Stimulated activated CD8-positive, alpha-beta memory T cell treated with anti-CD3 and anti-CD28 coated beads, Interleukin-15, amount 100 ng/mL, for 4 hours (primary cell): Measurements from ENCODE around the gene MACROH2A1.

Source experiments
- DNase-seq, 2 donors: peaks; one replicate each; pipeline ENCODE4 v3.0.0-alpha.2; 2020; ENCODE audit warnings: low read depth in 2 of 2

Gene MACROH2A1

DNA sequence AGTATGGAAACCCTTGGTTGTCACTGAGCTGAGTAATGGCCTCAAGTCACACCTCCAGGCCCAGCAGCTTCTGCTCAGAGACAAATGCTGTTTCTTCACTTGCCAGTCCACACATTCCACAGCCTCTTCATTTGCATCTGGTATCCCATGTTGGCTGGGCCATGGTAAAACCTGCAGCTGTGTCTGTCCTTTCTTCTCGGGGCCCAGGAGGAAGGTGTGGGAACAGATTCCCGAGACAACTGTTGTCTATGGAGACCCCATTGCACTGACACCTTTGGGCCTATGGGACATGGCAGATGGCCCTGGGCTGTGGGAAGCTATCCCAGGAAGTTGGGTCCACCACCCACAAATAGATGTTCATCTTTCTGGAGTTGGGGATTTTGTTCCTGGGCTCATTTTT lies 85.1 kb downstream of the MACROH2A1 start:
- no peak for DNase-seq

GRCh38 chr5:135313405-135313804 lies 85.6 kb downstream of the MACROH2A1 start:
- no peak for DNase-seq

- DNase-seq = no peak
These were observed 86.6 kb downstream of the MACROH2A1 start for GRCh38 chr5:135312255-135312935.

DNA sequence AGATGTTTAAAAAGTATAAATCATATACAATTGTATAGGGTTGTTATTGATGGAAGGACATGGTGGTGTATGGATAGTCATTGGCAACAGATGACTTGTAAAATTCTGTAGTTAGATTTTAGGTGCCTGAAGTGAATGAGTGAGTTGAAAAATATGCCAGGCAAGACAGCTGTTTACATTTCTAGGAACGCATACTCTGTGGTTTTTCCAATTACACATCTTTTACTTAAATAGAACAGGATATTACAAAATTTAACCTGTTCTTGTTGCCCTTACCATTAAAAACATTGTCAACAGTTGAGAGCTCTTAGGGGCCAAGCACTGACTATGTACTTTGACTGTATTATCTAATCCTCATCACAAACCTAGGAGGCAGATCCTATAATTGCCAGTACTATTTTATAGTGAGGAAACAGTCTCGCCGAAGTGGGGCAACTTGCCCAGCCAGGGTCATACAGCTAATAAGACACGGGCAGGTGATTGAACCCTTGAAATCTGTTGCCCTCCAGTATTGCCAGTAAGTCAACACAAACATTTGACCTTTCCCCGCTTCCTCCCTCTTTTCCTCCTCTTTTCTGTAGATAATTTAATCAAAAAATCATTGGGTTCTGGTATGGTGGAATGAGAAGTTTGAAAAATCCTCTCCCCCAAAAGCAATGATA lies 88.6 kb downstream of the MACROH2A1 start:
- no peak for DNase-seq

GRCh38 chr5:135309391-135310327 lies 89.4 kb downstream of the MACROH2A1 start:
- no peak for DNase-seq

GRCh38 chr5:135308752-135309151 lies 90.3 kb downstream of the MACROH2A1 start:
- DNase-seq = no peak

DNA sequence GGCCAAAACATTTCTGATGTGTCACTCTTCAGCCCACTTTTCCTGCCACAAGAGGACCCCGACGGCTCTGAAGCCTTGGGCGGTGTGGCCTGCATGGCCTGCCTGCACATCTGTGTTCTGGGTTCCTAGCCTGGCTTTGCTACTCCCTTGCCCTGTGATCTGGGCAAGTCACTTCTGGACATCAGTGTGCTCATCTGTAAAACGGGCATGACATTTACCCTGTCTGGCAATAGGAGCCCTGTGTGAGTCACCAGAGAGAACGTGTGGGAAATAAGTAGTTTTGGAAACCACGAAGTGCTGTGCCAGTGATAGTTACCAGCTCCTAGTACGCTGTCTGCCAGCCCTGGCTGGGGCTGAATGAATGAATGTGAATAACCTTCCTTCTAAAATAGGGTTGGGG lies 90.8 kb downstream of the MACROH2A1 start:
- no peak for DNase-seq

DNA sequence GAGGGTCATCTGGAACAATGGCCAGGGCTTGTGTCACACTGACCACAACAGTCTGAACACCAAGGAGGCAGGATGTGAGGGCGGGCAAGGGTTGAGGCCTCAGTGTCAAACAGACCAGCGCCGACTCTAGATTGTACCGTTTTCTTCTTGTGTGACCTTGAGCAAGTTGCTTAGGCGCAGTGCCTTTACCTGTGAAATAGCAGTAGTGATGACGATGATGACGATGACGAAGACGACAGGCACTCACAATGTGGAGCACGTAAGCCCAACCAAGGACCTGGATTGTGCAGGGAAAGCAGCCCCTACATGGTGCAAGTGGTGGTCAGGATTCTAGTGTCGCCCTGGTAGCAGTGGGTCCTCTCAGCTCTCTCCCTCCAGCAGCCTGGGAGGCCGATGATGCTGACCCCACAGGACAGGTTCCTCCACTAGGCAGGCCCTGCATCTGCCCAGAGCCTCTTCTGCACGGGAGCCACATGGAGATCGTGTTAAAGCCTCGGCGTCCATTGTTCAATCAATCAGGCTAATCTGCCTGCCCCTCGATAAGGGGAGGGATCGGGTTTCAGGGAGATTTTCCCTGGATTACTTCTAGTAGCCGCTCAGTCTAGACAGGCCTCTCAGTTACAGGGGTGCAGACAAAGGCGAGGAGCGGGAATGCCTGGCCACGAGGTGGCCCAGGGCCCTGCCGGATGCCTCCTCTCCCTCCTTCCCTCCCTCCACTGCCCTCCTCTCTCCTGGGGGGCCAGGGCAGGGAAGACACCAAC lies 91.7 kb downstream of the MACROH2A1 start:
- no peak for DNase-seq

DNA sequence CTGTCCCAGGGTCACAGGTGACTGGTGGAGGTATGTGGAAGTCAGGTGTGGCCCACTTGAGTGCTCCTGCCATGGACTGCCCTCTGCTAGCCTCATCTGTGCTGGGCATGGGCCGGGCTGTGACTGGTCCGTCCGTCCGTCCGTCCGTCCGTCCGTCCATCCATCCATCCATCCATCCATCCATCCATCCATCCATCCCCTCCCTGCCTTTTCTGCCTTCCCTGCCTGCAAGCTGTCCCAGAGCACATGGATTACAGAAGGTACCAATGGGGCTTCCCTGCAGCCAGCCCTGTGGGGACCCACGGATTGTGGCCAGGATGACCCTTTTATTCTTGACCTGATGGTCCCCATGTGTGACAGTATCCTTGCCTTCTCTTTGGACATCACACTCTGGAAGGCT lies 92.5 kb downstream of the MACROH2A1 start:
- DNase-seq = no peak

DNA sequence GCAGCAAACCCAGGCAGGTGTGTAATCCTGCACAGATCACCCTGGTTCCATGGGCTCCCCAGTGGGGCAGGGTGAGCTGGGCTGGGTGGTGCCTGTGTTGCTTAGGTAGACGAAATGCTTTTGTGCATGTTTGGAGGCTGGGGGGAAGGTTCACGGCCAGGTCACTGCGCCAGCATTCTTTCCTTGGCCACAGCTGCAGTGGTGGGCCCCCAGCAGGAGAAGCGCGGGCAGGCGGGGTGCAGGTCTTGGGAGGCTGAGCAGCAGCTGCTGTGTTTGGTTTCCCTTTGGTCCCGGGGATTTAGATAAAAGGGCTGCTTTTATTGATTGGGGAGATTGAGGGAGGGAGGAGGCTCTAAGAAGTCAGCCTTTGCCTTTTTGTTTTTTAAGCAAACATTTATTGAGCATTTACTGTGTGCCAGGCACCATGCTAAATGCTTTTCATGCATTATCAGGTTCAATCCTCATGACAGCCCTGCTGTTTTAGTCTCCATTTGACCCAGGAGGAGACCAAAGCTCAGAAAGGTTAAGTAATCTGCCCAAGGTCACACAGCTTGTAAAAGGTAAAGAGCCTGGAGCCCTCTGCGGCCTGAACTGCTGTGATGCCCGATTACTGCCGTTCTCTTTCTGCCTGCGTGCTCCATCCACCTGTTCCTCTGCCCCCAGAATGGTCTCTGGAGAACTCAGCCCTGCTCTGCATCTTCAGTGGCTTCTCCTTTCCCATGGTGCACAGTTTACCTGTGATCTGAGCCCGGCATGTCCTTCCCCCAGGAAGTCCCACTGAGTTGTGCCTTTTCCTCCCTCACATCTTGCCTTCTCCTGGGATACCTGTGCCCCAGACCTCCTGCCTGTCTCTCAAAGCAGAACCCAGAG lies 94.4 kb downstream of the MACROH2A1 start:
- no peak for DNase-seq

- no peak for DNase-seq
These were observed 95.4 kb downstream of the MACROH2A1 start for GRCh38 chr5:135303582-135304173.

DNA sequence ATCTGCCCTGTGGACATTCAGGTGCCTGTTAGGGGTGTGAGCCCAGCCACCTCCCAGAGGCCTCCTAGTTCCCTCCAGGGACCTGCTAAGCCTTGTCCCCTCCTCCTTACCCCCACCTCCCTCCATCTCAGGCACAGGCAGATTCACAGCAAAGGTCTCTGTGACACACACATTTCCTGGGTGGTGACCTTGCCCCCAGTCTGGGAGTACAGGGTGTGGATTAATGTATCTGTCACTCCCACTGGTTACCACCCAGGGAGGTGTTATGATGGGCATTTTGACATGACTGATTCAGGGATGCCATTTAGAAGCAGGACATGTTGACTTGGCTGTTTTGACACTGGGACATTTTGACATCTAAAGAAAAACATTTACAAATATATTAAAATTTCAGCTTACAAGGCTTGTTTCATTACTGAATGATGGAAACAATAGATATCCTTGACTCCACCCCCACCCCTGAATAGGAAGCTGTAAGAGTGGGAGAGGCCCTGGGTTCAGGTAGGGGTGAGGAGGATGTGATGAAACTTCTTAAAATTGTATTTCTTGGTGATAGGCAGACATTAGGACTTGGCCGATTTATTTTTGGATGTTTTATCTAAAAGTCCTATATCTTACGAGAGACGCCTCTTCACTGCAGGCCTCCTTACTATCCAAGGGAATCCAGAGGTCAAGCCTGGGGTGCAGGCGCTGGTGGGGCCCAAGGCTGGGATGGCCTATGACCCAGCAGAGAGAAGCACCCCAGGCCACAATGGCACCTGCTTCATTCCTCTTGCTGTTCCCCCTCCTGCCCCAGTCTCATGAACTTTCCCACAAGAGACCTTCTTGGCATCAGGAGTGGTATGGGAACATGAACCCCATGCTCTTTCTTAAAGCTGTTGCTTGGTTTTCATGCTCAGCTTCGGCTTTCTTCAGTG lies 101.9 kb downstream of the MACROH2A1 start:
- no peak for DNase-seq

GRCh38 chr5:135295852-135296251 lies 103.2 kb downstream of the MACROH2A1 start:
- DNase-seq = no peak

DNA sequence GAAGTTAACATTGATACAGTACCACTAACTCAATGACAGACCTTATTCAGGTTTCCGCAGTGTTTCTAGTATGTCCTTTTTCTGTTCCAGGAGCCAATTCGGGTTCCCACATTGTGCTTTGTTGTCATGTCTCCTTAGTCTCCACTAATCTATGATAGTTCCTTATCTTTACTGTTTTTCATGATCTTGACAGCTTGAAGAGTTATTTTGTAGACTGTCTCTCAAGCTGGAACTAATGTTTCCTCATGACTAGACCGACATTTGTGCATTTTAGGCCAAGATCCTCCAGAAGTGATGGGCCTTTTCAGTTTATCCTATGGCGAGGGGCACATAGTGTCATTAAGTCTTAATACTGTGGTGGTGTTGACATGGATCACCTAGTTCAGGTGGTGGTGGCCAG lies 104.2 kb downstream of the MACROH2A1 start:
- DNase-seq = no peak

DNA sequence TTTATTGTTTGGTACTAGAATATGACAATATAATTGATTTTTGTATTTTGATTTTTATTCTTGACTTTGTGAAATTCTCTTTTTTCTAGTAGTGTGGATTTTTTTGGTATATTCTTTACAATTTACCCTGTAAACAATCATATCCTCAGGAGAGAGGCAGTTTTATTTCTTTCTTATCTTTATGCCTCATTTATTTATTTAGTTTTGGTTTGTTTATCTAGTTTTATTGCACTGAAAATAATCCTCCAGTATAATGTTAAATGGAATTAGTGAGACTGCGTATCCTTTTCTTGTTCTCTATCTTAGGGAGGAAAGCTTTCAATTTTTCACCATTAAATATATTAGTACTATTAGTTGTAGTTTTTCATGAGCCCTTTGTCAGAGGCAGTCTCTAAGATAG lies 109.4 kb downstream of the MACROH2A1 start:
- no peak for DNase-seq

DNA sequence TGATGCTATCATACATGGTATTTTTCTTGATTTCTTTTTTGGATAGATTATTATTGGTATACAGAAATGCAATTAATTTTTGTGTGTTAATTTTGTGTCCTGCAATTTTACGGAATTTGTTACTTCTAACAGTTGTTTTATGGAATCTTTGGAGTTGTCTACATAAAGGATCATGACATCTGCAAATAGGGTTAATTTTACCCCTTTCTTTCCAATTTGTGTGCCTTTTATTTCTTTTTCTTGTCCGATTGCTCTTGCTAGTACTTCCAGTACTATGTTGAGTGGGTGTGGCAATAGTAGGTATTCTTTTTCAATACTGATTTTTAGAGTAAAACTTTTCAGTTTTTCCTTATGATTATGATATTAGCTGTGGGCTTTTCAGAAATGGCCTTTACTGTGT lies 111.5 kb downstream of the MACROH2A1 start:
- DNase-seq = no peak
